ENCODE measurements around the gene CHST13. TPM values are rescaled to one million over a fixed set of nuclear protein-coding genes. Genes with fewer than 3 reads are reported as not detected.
"Not testable (repeated sequence)": the region's sequence is repeated elsewhere in the genome, so short reads cannot be mapped to it uniquely, and the experiment has no call there.

The CHST13 gene
- total RNA-seq, 1 experiment from 2014 or later = 2.0 TPM

GRCh38 chr3:126567696-126568438, 43.9 kb downstream of the CHST13 start:
- peak; percentile 60 for DNase-seq (ENCODE audit: low spot score)
- in situ Hi-C loops (cut with HindIII; ENCODE audit: low sequenced_read_pairs) = no loop called here

- DNase-seq (ENCODE audit: low spot score) = no peak
- in situ Hi-C loops (cut with HindIII; ENCODE audit: low sequenced_read_pairs) = no loop called here
Observed at GRCh38 chr3:126568776-126569342, 44.9 kb downstream of the CHST13 start.

DNA sequence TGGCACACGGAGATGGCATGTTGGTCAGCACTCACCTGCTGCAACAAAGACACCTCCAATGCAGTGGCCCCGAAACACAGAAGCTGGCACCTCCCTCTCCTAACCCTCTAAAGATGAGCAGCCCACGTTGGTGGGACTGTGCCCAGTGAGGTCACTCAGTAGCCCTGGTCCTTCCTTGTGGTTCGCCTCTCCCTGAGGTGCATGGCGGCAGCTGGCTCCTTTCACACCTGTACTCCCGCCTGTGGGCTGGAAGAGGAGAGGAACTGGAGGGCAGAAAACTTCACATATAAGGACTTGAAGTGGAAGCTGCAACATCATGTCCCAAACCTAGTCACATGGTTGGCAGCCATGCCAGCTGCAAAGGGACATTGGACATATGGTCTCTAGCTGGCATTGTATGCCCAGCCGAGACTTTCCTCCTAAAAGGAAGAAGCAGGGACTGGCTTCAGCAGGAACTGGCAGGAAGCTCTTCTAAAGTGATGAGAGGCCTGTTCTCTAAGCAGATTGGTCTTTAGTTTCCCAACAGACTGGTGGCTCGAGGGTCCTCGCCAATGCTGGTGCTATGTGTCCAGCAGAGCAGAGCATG, 45.5 kb downstream of the CHST13 start:
- in situ Hi-C loops (cut with HindIII; ENCODE audit: low sequenced_read_pairs) = no loop called here
- peak; percentile 87 for DNase-seq (ENCODE audit: low spot score)

GRCh38 chr3:126570103-126570541, 46.2 kb downstream of the CHST13 start:
- in situ Hi-C loops (cut with HindIII; ENCODE audit: low sequenced_read_pairs) = no loop called here
- DNase-seq (ENCODE audit: low spot score) = no peak

GRCh38 chr3:126571078-126571477, 47.1 kb downstream of the CHST13 start:
- no peak for DNase-seq (ENCODE audit: low spot score)
- in situ Hi-C loops (cut with HindIII; ENCODE audit: low sequenced_read_pairs) = no loop called here

- DNase-seq (ENCODE audit: low spot score) = no peak
- in situ Hi-C loops (cut with HindIII; ENCODE audit: low sequenced_read_pairs) = no loop called here
Observed at GRCh38 chr3:126573492-126574117, 49.6 kb downstream of the CHST13 start.

DNA sequence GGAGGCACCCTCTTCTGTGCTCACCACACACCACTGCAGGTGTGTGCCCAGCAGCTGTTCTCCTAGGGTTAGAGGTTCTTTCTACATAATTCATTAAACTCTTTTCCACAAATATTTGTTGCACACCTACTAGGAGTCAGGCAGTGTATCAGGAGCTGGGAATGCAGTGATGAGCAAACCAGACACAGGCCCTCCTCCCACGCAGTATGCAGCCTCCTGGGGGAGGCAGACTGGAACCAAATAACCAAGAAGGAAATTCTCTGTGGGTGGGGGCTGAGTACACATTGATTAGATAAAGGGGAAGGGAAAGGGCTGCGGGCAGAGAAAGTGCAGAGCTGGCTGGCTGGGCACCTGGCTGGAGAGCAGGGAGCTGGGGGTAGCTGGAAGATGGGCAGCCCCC, 53.3 kb downstream of the CHST13 start:
- no peak for DNase-seq (ENCODE audit: low spot score)
- in situ Hi-C loops (cut with HindIII; ENCODE audit: low sequenced_read_pairs) = no loop called here

- DNase-seq (ENCODE audit: low spot score) = no peak
- in situ Hi-C loops (cut with HindIII; ENCODE audit: low sequenced_read_pairs) = no loop called here
Observed at GRCh38 chr3:126578702-126579101, 54.7 kb downstream of the CHST13 start.

DNA sequence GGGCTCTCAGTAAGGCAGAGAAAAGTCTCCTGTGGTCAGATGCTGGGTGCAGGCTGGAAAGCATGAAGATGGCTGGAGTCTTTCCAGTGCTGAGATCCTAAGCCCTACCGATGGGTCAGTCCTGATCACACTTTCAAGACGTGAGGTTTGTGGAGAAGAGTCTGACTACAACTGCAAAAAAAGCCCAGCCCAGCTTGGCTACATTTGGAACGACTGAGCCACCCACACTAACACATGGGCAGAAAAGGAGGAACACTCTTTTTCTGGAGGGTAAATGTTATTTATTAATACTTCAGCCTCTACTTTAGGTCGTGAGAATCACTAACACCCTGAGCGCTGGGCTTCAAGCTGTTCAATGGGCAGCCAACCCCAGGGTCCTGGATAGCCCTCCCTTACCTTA, 56.8 kb downstream of the CHST13 start:
- in situ Hi-C loops (cut with HindIII; ENCODE audit: low sequenced_read_pairs) = no loop called here
- no peak for DNase-seq (ENCODE audit: low spot score)

- no peak for DNase-seq (ENCODE audit: low spot score)
- in situ Hi-C loops (cut with HindIII; ENCODE audit: low sequenced_read_pairs) = no loop called here
Observed at GRCh38 chr3:126581569-126581968, 57.6 kb downstream of the CHST13 start.

DNA sequence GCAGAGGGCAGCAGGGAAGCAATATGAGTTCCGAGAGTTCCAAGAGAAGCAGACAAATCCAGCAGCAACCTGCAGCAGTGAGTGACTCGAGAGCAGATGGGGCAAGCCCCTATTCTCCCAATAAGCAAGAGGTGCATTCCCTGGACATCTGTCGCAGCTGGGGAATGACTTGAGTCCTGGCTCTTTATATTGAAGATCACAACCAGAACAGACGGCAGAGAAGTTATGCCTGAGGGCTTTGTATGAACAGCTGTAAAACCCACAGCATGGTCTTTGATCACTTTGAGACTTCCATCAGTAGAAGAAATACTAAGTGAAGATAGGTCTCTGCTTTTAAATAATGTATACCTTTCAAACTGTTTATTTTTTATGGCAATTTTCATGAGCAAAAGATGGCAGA, 58.4 kb downstream of the CHST13 start:
- no peak for DNase-seq (ENCODE audit: low spot score)
- in situ Hi-C loops (cut with HindIII; ENCODE audit: low sequenced_read_pairs) = no loop called here

DNA sequence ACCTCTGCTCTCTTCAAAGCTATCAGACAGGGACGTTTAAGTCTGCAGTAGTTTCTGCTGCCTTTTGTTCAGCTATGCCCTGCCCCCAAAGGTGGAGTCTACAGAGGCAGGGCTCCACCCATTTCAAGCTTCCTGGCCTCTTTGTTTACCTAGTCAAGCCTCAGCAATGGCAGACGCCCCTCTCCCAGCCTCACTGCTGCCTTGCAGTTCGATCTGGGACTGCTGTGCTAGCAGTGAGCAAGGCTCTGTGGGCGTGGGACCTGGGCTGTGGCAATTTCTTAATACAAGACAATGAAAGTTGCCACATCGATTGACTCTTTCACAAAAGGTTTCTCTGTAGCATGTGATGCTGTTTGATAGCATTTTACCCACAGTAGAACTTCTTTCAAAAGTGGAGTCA, 67.6 kb downstream of the CHST13 start:
- DNase-seq (ENCODE audit: low spot score); in situ Hi-C loops (cut with HindIII; ENCODE audit: low sequenced_read_pairs): not testable (repeated sequence)

Other genes starting within 250 kb of the CHST13 start
- 5.9 and 8.7 TPM in 2 replicates for gene KLF15, start 166.7 kb upstream of the CHST13 start, total RNA-seq (2014; rRNA removed; shearing (Covaris generic))
- not detected in 2 replicates for gene CFAP100, start 129.2 kb upstream of the CHST13 start, total RNA-seq (2014; rRNA removed; shearing (Covaris generic))
- 11.4 and 18.9 TPM in 2 replicates for gene ZXDC, start 48.3 kb upstream of the CHST13 start, total RNA-seq (2014; rRNA removed; shearing (Covaris generic))
- not detected in 2 replicates for gene UROC1, start 6.4 kb upstream of the CHST13 start, total RNA-seq (2014; rRNA removed; shearing (Covaris generic))
- gene C3orf22, start 34.8 kb downstream of the CHST13 start, total RNA-seq (2014; rRNA removed; shearing (Covaris generic)) = not detected in 2 replicates
- 13.2 and 21.5 TPM in 2 replicates for gene TXNRD3, start 131.0 kb downstream of the CHST13 start, total RNA-seq (2014; rRNA removed; shearing (Covaris generic))
- gene CHCHD6, start 180.1 kb downstream of the CHST13 start, total RNA-seq (2014; rRNA removed; shearing (Covaris generic)) = 32.3 and 36.2 TPM in 2 replicates